ENCODE measurements around the gene CRTC3.

The CRTC3 gene

DNA sequence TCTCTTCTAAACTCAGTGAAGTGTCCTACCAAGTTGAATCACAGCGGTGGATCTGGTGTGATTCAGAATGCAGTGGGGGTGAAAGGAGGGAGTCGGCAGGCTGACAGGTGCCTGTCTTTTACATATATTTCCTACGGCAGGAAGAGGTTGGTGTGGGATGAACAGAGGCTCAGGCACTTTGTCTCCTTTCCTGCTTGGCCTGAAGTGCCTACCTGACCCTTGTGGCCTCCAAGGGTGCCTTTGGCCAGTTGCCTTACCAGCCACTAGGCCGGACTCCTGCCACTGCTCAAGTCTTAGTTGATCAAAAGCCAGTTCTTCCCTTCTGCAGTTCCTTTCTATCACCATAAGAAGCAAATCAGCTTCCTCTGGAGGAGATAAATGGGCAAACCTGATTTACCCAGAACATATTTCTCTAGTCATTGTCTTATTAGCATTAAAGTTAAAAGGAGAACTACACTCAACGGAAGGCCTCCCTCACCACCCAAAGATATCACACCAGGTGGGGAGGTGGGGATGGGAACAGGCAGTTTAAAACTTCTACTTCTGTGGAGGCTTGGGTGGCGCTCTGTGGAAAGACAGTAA lies 52.1 kb downstream of the CRTC3 start:
- no peak for TF ChIP-seq SIN3A (IDR thresholded peaks at IDR 0.05; ENCODE audit: borderline replicate concordance, insufficient read depth, low read length)

DNA sequence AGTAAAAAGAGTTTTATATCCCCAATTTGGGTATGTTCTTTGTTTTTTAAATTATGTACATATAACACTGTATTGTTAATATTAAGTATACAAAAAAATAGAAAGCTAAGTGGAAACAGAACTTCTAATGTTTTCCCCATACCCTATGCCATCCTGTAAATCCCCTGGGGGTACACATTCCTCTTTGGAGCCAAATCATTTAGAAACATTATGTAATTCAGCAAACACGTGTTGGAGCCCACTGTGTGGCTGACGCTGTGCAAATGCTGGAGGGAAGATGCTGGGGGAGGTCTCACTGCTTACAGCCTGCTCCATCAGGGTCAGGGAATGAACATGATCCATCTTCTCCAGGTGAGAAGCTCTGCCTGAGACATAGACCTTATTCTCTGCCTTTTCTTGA lies 52.8 kb downstream of the CRTC3 start:
- TF ChIP-seq FOXP2 (optimal IDR thresholded peaks at IDR 0.05; ENCODE audit: borderline replicate concordance, extremely low read depth, extremely low read length, insufficient read depth), result no peak
- no peak for TF ChIP-seq POLR2AphosphoS5 (IDR thresholded peaks at IDR 0.05; ENCODE audit: low read depth, low read length)
- TF ChIP-seq TAF1 (IDR thresholded peaks at IDR 0.05; ENCODE audit: borderline replicate concordance, insufficient read depth, low read length), result no peak
- TF ChIP-seq SIN3A (IDR thresholded peaks at IDR 0.05; ENCODE audit: borderline replicate concordance, insufficient read depth, low read length), result no peak
- TF ChIP-seq, protein P1, sequence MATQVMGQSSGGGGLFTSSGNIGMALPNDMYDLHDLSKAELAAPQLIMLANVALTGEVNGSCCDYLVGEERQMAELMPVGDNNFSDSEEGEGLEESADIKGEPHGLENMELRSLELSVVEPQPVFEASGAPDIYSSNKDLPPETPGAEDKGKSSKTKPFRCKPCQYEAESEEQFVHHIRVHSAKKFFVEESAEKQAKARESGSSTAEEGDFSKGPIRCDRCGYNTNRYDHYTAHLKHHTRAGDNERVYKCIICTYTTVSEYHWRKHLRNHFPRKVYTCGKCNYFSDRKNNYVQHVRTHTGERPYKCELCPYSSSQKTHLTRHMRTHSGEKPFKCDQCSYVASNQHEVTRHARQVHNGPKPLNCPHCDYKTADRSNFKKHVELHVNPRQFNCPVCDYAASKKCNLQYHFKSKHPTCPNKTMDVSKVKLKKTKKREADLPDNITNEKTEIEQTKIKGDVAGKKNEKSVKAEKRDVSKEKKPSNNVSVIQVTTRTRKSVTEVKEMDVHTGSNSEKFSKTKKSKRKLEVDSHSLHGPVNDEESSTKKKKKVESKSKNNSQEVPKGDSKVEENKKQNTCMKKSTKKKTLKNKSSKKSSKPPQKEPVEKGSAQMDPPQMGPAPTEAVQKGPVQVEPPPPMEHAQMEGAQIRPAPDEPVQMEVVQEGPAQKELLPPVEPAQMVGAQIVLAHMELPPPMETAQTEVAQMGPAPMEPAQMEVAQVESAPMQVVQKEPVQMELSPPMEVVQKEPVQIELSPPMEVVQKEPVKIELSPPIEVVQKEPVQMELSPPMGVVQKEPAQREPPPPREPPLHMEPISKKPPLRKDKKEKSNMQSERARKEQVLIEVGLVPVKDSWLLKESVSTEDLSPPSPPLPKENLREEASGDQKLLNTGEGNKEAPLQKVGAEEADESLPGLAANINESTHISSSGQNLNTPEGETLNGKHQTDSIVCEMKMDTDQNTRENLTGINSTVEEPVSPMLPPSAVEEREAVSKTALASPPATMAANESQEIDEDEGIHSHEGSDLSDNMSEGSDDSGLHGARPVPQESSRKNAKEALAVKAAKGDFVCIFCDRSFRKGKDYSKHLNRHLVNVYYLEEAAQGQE (IDR thresholded peaks at IDR 0.05; ENCODE audit: insufficient read depth in 1 of 2, low read depth in 2 of 2, low read length in 2 of 2), result no peak

DNA sequence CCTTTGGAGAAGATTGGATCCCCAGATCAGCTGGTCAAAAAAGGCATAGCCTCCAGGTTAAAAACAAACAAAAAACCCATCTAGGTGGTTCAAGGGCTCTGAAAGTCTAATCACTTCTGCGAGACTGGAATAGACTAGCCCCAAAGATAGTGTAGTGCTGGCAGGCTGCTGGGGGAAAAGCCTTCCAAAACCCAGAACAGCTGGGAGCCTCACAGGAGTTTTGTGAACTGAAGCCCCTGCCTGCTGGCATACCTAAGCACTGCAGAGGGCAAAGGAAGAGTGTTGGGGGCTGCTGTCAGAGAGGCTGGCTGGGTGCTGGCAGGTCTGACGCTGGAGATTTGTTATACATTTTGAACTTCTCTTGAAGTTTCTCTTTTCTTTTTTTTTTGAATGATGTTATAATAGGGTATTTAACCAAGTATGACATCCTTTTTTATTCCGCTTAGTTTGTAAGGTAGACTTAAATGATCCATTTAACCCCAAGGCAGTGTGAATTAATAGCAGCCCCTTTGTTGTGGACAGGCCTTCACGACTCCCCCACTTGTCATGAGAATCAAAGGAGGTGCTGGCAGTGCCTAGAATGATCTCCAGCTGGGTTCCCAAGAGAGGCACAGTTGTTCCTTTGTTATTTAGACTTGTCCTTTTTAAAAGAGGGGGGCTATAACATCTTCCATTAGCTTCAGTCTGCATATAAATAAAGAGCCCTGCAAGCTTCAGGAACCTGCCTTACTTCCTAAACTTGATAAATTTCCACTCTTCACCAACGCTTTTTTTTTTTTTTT lies 53.9 kb downstream of the CRTC3 start:
- TF ChIP-seq, protein P1 (IDR thresholded peaks at IDR 0.05; ENCODE audit: insufficient read depth in 1 of 2, low read depth in 2 of 2, low read length in 2 of 2), result no peak
- TF ChIP-seq POLR2AphosphoS5 (IDR thresholded peaks at IDR 0.05; ENCODE audit: low read depth, low read length), result no peak
- TF ChIP-seq TAF1 (IDR thresholded peaks at IDR 0.05; ENCODE audit: borderline replicate concordance, insufficient read depth, low read length), result no peak
- TF ChIP-seq SIN3A (IDR thresholded peaks at IDR 0.05; ENCODE audit: borderline replicate concordance, insufficient read depth, low read length), result no peak
- TF ChIP-seq FOXP2 (optimal IDR thresholded peaks at IDR 0.05; ENCODE audit: borderline replicate concordance, extremely low read depth, extremely low read length, insufficient read depth), result no peak

DNA sequence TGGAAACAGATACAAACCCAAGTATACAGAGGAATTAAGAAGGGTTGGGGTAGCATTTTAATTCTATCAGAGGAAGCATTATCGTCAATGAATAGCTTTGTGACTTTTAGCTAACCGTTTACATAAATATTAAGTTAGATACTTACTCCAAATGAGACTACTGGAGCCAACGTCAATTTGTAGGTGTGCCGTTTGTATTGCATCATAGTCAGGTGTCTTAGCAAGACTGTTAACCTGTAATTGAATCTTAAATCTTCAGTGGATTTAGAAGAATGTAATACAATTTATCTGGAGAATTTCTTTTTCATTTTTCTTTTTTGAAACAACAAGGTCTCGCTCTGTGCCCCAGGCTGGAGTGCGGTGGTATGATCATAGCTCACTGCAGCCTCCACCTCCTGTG lies 55.1 kb downstream of the CRTC3 start:
- no peak for TF ChIP-seq TAF1 (IDR thresholded peaks at IDR 0.05; ENCODE audit: borderline replicate concordance, insufficient read depth, low read length)
- TF ChIP-seq SIN3A (IDR thresholded peaks at IDR 0.05; ENCODE audit: borderline replicate concordance, insufficient read depth, low read length), result no peak
- TF ChIP-seq, protein P1 (IDR thresholded peaks at IDR 0.05; ENCODE audit: insufficient read depth in 1 of 2, low read depth in 2 of 2, low read length in 2 of 2), result no peak
- TF ChIP-seq FOXP2 (optimal IDR thresholded peaks at IDR 0.05; ENCODE audit: borderline replicate concordance, extremely low read depth, extremely low read length, insufficient read depth), result no peak
- no peak for TF ChIP-seq POLR2AphosphoS5 (IDR thresholded peaks at IDR 0.05; ENCODE audit: low read depth, low read length)

DNA sequence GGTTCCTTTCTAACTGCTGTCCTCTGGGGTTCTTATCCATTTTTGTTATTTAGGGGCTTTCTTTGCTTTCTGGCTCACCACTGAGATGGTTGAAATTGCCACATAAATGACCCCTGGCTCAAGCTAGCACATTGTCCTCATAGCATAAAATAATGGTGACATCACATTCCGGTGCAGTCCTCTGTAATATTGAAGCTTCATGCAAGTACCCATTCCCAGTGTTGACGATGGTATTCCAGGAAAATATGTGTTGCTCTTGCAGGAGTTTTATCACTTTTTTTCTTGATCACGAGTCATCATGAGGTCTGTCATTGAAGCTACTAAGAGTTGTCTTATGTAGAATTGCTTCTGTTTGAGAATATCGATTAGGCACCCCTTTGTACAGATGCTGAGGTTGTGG lies 56.1 kb downstream of the CRTC3 start:
- TF ChIP-seq SIN3A (IDR thresholded peaks at IDR 0.05; ENCODE audit: borderline replicate concordance, insufficient read depth, low read length) (no peak), FOXP2 (optimal IDR thresholded peaks at IDR 0.05; ENCODE audit: borderline replicate concordance, extremely low read depth, extremely low read length, insufficient read depth) (no peak), TAF1 (IDR thresholded peaks at IDR 0.05; ENCODE audit: borderline replicate concordance, insufficient read depth, low read length) (no peak), POLR2AphosphoS5 (IDR thresholded peaks at IDR 0.05; ENCODE audit: low read depth, low read length) (no peak)
- TF ChIP-seq, protein P1 (IDR thresholded peaks at IDR 0.05; ENCODE audit: insufficient read depth in 1 of 2, low read depth in 2 of 2, low read length in 2 of 2), result no peak

Data from PFSK-1 (cell line).